Renal cortex interstitium (tissue), 11 donors: ENCODE results near the gene NPAS3. TPM values are rescaled to one million over a fixed set of nuclear protein-coding genes. Genes with fewer than 3 reads are reported as not detected.

Experiments
- DNase-seq, 11 donors: peaks; one replicate each; pipeline ENCODE4 v3.0.0-alpha.2; 2013; ENCODE audit warnings: low read depth in 9 of 11, low spot score in 4 of 11; ENCODE audit errors: extremely low read depth in 1 of 11
- polyA plus RNA-seq, 3 donors: library from polyadenylated mRNA; unstranded; fragments of 120-200 nt; gene quantifications; one replicate each; pipeline ENCODE4 v1.2.1, GENCODE V29; 2013; ENCODE audit not compliant: insufficient read length in 3 of 3

The NPAS3 gene
- polyA plus RNA-seq, 3 donors: 6.3 to 8.9 (median 8.7) TPM

DNA sequence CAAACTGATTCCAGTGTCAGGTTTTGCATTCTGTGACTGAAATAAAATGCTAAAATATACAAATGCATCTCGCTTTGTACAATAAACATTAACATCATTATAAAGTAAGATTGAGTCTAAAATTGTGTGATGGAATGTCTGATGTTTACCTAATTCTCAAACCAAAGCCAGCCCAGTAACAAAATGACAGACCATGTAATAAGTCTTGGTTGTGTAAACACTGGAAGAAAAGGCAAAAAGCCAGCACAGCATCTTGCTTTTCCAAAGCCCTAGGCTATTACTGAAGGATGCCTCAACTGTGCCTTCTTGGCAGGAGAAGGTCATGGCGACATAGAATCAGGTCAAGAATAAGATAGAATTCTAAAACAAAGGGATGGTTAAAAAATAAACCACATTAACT, 842.6 kb downstream of the NPAS3 start:
- DNase-seq: no peak

DNA sequence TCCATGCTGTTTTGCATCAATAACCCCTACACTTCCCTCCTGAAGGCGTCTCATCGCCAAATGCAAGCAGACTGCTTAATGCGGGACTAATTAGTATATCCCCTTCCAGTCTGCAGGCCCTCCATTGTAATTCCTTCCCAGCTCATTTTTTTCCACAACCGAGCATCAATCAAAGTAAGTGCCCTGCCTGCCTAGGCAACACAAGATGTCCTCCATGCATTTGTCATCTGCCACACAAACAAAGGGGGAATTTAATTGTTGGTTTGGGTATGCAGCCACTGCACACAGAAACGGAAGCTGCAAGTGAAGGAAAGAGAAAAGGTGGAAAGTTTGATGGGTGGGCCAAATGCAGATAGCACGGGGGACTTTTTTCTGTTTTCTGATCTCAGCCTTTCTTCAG, 844.2 kb downstream of the NPAS3 start:
- DNase-seq: no peak

DNA sequence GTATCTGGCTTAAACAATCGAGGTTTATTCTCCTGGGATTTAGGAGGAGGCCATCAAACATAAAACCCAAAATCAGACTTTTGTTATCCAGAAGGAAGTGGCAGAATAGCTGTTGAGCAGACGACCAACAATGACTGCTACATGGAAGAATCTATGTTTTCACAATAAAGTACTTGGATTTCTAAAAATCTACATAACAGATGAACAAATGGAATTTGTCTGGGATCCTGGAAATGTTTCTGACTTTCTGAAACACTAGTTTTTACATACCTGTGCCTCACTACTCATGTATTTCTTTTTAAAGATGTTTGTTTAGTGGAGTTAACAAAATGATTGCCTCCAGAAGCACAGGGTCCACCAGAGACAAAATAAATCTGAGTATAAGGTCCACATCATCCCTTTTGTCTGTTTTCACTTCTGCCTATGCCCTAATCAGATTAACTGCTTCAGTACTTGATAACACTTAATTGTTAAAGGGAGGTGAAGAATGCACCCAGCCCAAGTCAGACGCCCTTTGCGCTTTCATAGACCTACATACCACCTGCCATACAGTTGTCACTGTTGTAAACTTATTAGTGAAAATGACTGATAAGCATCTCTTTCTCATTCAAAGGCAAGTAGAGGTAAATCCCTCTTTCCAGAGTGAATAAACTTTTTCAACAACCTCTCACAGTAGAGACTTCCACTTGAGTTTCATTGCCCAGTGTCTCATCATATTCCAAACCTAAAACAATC, 847.6 kb downstream of the NPAS3 start:
- DNase-seq: no peak

DNA sequence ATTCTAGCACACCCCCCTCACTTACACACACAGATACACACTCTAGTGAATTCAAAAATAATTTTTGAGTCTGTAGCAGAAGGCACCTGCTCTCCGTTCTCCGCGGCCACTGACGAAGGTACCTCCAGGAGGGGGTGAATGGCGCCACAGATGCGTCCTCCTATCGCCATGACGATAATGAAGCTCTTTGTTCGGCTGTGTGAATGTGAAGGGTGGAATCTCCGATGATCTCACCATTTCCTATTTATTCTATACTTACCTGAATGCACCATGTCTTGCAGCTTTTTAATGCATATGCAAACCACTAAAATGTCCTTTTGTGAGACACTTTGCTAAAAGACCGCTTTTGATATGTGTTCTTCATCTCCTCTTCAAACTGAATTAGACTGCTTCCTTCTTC, 849.5 kb downstream of the NPAS3 start:
- no peak for DNase-seq

DNA sequence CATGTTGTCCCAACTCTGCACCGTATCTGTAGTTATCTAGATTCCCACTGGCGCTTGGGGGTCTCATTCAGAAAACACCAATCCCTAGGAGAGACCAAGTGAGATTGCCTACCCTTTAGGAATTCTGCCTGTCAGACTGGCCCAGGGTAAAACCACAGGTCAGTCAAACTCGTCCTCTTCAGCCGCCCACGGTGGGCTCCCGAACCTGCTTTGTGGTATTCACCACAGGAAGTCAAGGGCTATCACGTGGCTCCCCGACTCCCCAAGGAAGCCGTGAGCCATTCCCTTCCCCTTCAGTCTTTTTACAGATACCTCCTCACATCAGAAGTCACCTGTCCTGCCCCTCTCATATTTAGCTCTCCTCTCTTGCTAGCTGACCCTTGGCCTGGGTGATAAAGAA, 852.3 kb downstream of the NPAS3 start:
- no peak for DNase-seq

DNA sequence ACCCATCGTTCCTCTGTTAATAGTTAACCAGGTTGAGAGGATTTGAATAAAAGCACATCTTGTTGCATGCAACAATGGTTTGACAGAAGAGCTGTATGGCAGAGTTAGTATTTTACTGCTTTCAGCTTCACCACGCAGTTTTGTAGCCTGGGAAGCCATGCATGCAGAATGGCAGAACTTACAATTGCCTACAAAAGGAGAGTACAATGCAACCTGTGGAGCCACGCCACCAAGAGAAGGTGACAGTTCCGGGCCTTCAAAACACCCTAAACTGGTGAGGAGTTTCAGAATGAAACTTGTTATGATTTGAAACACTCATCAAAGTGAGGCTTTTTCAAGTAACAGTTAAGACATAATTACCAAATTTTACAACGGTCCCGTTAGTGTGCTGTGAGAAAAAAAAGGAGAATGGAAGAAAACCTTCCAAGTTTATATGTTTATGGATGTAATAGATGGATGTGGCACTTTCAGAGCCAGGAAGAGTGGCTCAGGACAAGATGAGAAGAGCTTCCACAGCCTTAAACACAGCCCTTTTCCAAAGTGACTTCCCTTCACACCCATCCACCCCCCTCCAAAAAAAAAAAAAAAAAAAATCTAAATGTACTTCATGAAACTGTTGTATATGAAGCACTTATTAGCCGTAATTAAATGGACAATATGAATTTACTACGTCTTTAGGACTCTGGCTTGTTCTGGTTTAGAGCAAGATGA, 853.5 kb downstream of the NPAS3 start:
- no peak for DNase-seq

DNA sequence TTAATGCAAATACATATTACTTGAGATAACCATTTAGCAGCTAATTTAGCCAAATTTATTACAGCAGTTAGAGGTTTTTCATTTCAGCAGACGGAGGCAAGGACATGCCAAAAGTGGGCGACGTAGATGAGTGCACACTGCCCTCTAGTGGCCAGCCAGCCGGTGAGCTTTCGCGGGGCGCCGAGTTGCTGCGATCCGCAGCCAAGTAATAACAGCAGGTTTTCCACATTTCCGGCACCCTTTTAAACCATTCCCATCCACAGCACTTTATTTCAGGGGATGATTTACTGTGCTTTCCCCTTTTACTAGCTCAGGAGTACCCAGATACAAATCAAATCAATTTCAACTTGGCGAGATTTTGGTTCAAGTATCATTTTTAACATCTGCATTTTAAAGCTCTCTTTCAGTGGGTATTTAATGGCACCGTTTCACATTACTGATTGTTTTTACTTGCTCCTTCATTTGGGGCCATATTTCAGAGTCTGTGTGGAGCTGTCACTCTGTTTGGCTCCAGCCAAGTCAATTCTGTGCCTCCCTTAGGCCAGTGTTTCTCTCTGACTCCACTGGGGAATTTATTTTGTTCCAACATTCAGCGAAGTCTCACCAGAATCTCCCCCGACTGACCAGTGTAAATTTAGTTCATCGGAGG, 854.2 kb downstream of the NPAS3 start:
- peak; percentile 75 to 88 (median 83) for DNase-seq

DNA sequence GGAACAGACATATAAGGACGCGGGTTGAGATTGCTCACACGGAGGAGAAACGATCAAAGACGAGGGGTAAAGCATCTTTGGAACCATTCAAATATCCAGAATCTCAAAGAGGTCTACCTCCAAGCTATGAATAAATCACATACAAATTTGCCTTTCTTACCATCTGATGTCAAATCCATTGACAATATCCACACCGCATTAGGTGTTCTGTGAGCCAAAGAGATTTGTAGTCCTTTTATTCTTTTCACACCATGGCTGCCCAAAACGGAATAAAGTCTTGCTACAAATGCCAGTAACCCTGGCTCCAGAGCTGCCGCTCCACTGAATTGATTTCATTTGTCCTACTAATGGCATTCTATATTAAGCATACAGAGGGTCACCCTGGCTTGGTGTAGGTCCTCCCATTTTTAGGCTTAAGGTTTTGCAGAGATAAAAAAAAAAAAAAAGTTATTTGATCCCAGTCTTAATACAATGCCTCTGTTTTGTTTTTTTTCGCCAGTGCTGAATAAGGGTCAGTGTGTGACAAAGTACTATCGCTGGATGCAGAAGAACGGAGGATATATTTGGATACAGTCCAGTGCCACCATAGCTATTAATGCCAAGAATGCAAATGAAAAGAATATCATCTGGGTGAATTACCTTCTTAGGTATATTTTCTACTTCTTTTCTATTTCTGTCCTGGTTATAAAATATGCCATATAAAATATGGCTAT, 854.9 kb downstream of the NPAS3 start:
- DNase-seq: no peak

DNA sequence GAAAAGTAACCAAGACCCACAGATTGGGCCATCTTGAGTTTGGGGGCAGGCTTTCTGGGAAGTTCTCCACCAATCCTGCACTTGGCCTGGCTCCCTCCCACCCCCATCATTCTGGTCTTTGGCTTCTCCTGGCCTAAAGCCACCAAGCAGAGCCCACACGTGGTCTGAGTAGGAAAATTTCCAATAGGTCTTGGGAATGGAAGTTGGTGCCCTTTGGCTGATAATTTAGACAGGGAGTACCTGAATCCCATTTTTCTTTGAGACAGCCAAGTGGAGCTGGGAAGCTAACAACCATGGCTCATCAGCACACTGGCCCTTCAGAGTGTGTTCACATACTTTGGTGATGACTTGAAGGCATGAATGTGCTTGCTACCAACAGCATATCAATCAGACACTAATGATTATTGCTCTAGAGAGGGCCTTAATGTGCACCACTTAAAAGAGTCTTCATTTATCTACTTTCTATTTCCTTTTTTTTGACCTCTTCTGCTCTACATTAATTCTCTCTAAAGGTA, 856.2 kb downstream of the NPAS3 start:
- no peak for DNase-seq

DNA sequence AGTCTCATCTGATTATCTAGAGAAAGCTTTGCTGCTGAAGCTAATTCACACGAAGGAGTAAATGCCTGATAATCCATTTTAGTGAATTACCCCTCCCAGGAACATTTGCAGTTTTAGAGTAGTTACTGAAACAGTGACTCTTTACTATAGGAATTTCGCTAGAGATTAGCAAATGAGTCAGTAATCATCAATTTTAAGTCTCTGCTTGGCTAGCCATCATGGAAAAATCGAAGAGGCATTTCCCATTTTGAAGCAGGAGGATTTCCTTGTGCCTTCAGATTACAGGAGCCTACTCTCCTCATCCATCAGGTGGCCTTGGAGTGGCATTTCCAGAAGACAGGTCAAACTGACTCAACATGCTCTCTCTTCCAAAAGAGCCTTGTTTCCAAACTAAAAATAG, 857.7 kb downstream of the NPAS3 start:
- no peak for DNase-seq

DNA sequence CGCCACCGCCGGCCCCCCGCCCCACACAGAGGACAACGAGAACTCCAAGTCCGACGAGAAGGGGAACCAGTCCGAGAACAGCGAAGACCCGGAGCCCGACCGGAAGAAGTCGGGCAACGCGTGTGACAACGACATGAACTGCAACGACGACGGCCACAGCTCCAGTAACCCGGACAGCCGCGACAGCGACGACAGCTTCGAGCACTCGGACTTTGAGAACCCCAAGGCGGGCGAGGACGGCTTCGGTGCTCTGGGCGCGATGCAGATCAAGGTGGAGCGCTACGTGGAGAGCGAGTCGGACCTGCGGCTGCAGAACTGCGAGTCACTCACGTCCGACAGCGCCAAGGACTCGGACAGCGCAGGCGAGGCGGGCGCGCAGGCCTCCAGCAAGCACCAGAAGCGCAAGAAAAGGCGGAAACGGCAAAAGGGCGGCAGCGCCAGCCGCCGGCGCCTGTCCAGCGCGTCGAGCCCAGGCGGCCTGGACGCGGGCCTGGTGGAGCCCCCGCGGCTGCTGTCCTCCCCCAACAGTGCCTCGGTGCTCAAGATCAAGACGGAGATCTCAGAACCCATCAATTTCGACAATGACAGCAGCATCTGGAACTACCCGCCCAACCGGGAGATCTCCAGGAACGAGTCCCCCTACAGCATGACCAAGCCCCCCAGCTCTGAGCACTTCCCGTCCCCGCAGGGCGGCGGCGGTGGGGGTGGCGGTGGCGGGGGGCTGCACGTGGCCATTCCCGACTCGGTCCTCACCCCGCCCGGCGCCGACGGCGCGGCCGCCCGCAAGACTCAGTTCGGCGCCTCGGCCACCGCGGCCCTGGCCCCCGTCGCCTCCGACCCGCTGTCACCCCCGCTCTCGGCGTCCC, 861.3 kb downstream of the NPAS3 start:
- peak in 1 of 11 donors; percentile 34 for DNase-seq

DNA sequence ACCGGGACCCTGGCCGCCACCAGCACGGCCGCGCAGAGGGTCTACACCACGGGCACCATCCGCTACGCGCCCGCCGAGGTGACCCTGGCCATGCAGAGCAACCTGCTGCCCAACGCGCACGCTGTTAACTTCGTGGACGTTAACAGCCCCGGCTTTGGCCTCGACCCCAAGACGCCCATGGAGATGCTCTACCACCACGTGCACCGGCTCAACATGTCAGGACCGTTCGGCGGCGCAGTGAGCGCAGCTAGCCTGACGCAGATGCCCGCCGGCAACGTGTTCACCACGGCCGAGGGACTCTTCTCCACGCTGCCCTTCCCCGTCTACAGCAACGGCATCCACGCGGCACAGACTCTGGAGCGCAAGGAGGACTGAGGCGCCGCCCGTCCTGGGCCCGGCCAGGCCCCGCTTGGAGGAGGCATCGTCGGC, 862.1 kb downstream of the NPAS3 start:
- DNase-seq: no peak

DNA sequence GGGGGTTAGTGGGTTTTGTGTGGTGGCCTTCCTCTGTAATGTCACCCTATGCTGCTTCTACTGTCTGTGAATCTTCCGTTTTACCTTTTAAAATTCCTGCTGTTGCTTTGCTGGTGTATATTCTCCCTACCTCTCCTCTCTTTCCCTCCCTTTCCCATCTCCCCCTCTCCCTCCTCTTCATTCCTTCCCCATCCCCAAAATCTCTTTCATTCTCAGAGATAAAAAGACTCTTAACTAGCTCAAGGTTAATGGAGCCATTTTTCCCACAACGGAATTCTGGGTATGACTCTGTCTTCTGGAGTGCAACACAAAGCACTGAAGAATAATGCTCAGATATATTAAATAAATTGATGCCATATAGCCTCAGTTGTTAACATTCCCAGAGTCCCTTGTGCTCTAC, 864.1 kb downstream of the NPAS3 start:
- DNase-seq: no peak

DNA sequence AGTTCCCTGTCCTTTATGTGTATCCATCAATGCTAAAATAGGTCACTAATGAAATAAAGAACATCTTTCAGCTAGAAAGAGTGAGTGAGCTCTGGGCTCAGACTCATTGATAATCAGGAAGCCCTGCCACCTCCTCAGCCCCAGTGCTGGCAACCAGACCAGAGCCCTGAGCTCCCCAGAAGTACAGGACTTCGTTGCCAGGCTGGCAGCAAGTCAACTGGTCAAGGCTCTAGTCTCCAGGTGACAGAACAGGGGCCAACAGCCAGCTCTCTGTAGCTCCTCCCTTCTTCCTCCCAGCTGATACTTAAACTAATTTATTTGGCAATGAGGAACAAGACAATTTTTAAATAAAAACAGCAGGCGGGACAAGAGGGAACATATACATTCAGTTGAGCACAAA, 866.9 kb downstream of the NPAS3 start:
- DNase-seq: no peak

DNA sequence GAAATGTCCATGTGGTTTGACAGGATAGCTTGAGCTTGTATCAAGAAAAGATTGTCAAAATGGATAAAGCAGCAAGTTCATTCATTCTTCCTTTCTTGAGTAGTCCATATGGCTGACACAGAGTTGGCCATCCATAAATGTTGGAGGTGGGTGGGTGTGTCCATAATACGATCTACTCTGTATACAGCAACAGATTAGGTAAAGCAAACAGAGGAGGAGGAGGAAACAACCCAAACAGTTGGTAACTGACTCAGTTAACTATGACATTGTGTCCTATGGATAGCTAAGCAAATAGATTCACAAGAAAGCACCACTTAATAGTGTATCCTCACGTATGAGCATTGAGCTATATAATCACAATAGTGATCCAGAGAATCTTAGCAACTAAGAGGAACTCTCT, 868.2 kb downstream of the NPAS3 start:
- no peak for DNase-seq

DNA sequence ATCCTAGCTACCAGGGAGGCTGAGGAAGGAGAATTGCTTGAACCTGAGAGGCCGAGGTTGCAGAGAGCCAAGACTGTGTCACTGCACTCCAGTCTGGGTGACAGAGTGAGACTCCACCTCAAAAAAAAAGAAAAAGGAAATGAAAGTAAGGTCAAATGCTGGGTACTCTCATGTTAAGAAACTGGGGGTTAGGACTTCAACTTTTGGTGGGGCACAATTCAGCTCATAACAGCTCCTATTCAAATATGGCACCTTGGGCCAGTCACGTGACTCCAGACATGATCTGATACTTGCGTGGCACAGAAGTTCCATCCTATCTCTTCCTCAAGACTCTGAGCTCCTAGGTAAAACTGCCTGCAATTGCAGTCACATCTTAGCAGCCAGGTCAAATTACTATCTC, 869.5 kb downstream of the NPAS3 start:
- no peak for DNase-seq

DNA sequence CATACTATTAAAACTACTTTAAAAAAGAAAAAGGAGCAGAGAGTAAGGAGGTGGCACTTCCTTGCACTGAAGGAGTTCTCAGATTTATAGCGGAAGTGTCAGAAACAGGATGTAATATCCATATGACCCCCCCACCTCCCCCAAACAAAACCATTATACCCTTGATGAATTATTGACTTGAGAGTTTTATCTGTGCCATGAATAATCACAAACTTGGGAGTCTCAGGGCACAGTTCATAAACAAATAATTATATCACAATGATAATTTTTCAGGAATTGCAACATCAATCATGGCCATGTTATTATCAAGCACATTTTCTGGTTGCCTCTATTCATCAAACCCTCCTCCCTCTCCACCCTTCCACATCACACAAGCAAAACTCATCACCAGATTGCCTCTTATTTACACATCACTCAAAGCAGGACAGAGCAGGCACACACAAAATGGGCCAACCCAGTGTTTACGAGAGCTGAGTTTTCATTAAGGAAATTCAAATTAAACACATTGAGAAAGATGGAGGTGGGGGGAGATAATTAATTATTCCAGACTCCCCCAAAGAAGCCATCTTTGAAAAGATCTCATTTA, 870.8 kb downstream of the NPAS3 start:
- no peak for DNase-seq

DNA sequence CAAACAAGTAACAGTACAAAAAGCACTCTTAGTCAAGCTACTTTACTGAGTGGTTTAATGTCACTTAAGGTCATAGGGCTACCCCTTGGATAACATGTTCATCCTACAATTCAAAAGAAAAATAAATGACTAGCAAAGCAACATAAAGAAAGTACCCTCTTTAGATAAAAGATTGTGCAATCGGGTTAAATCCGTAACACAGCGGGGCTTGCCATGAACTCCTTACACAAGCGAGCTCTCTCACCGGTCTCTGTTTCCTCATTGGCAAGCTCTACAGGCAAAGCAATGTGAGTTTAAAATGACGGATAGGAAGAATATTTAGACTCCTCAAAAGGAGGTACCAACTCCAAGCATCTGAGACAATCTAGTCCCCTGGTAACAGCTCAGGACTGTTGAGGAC, 871.6 kb downstream of the NPAS3 start:
- no peak for DNase-seq
